Inferior parietal cortex (tissue), 1 donor: Measurements from ENCODE around the gene DBF4.

Experiments
- DNase-seq: peaks from one replicate; pipeline ENCODE4 v3.0.0-alpha.2; 2016; ENCODE audit errors: extremely low spot score

Gene DBF4

DNA sequence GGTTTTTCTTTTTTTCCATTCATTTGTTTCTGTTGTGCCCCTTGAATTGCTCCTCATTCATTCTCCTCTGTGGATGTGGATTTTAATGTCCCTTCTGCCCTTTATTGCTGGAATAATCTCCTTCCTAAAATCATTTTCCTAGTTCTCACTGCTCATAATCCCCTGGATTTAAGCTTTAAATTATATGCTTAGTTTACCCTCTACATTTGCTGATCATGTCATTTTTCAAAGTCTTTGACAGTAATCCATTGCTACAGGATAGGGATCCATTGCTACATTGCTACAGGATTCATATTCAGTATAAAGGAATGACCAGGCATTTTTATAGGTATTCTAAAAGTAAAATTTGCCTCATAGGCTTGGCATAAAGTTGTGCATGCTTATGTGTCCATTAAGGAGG lies 72.1 kb downstream of the DBF4 start:
- DNase-seq = no peak
